H9 (cell line): ENCODE data around the gene DNAJA1. TPM values are rescaled to one million over a fixed set of nuclear protein-coding genes. Genes with fewer than 3 reads are reported as not detected.

Source experiments
- DNase-seq: peaks from one replicate; pipeline ENCODE4 v3.0.0-alpha.2; 2017
- H2AFZ ChIP-seq: one replicate; pipeline ENCODE4 v1.6.1; 2013; ENCODE audit warnings: mild to moderate bottlenecking, low read length, control low read depth, moderate library complexity
- H2AK5ac ChIP-seq: 2 replicates; pipeline ENCODE4 v1.6.1; 2013; ENCODE audit warnings: low read length, control low read depth, mixed read lengths; ENCODE audit not compliant: insufficient read length
- H2BK120ac ChIP-seq: one replicate; pipeline ENCODE4 v1.6.1; 2013; ENCODE audit warnings: low read depth, mild to moderate bottlenecking, low read length, control low read depth, inconsistent platforms; ENCODE audit not compliant: poor library complexity, severe bottlenecking
- H2BK12ac ChIP-seq: 2 replicates; pipeline ENCODE4 v1.6.1; 2013; ENCODE audit warnings: low read length, control low read depth, mixed read lengths, low read depth; ENCODE audit not compliant: insufficient read length
- H2BK15ac ChIP-seq: 2 replicates; pipeline ENCODE4 v1.6.1; 2013; ENCODE audit warnings: low read depth, low read length, control low read depth
- H2BK20ac ChIP-seq: one replicate; pipeline ENCODE4 v1.6.1; 2013; ENCODE audit warnings: low read depth, mild to moderate bottlenecking, low read length, control low read depth, inconsistent platforms; ENCODE audit not compliant: poor library complexity, severe bottlenecking
- H2BK5ac ChIP-seq: 2 replicates; pipeline ENCODE4 v1.6.1; 2013; ENCODE audit warnings: low read length, control low read depth, mixed read lengths; ENCODE audit not compliant: insufficient read length
- H3K14ac ChIP-seq: 2 replicates; pipeline ENCODE4 v1.6.1; 2013; ENCODE audit warnings: low read length, control low read depth; ENCODE audit not compliant: insufficient read depth
- H3K18ac ChIP-seq: 2 replicates; pipeline ENCODE4 v1.6.1; 2013; ENCODE audit warnings: low read depth, mild to moderate bottlenecking, mixed read lengths, low read length, control low read depth; ENCODE audit not compliant: insufficient read length
- H3K23ac ChIP-seq: 2 replicates; pipeline ENCODE4 v1.6.1; 2013; ENCODE audit warnings: low read length, control low read depth, mixed read lengths, low read depth; ENCODE audit not compliant: insufficient read length
- H3K23me2 ChIP-seq: 2 replicates; pipeline ENCODE4 v1.6.1; 2013; ENCODE audit warnings: low read depth, mild to moderate bottlenecking, mixed read lengths, low read length, control low read depth; ENCODE audit not compliant: insufficient read length, poor library complexity, severe bottlenecking
- H3K27ac ChIP-seq: 2 replicates; pipeline ENCODE4 v1.5.1; 2013; ENCODE audit warnings: low read length, control low read depth, mixed read lengths, low read depth; ENCODE audit not compliant: insufficient read length
- H3K27me3 ChIP-seq: 2 replicates; pipeline ENCODE4 v1.6.1; 2013; ENCODE audit warnings: low read length, control low read depth, inconsistent platforms; ENCODE audit not compliant: insufficient read depth
- H3K4ac ChIP-seq: 2 replicates; pipeline ENCODE4 v1.6.1; 2013; ENCODE audit warnings: low read depth, mild to moderate bottlenecking, control low read depth, inconsistent platforms, low read length, moderate library complexity
- H3K4me1 ChIP-seq: 2 replicates; pipeline ENCODE4 v1.6.1; 2013; ENCODE audit warnings: low read length, control low read depth, inconsistent platforms; ENCODE audit not compliant: insufficient read depth
- H3K4me2 ChIP-seq: 2 replicates; pipeline ENCODE4 v1.6.1; 2013; ENCODE audit warnings: low read length, control low read depth, mixed read lengths; ENCODE audit not compliant: insufficient read length, insufficient read depth
- H3K56ac ChIP-seq: 2 replicates; pipeline ENCODE4 v1.6.1; 2013; ENCODE audit warnings: low read depth, mild to moderate bottlenecking, mixed read lengths, low read length, control low read depth; ENCODE audit not compliant: insufficient read length
- H3K79me1 ChIP-seq: 2 replicates; pipeline ENCODE4 v1.6.1; 2013; ENCODE audit warnings: low read depth, mild to moderate bottlenecking, moderate library complexity, low read length, control low read depth, inconsistent platforms; ENCODE audit not compliant: insufficient read depth, poor library complexity, severe bottlenecking
- H3K79me2 ChIP-seq: 2 replicates; pipeline ENCODE4 v1.6.1; 2013; ENCODE audit warnings: low read length, control low read depth, inconsistent platforms; ENCODE audit not compliant: insufficient read depth
- H3K9ac ChIP-seq: 2 replicates; pipeline ENCODE4 v1.6.1; 2013; ENCODE audit warnings: low read length, control low read depth, mixed read lengths; ENCODE audit not compliant: insufficient read length; ENCODE audit errors: extremely low read depth
- H3K9me3 ChIP-seq: one replicate; pipeline ENCODE4 v1.6.1; 2013; ENCODE audit warnings: low read depth, low read length, inconsistent platforms; ENCODE audit not compliant: control insufficient read depth
- H3T11ph ChIP-seq: one replicate; pipeline ENCODE4 v1.6.1; 2013; ENCODE audit warnings: mild to moderate bottlenecking, low read length, control low read depth, inconsistent platforms
- H4K20me1 ChIP-seq: one replicate; pipeline ENCODE4 v1.6.1; 2013; ENCODE audit not compliant: control insufficient read depth, insufficient read length, insufficient read depth
- H4K5ac ChIP-seq: 2 replicates; pipeline ENCODE4 v1.6.1; 2013; ENCODE audit warnings: low read depth, mild to moderate bottlenecking, mixed read lengths, low read length, control low read depth; ENCODE audit not compliant: insufficient read length
- H4K8ac ChIP-seq: replicated peaks from 2 replicates; pipeline ENCODE4 v1.6.1; 2013; ENCODE audit warnings: low read length, control low read depth, mixed read lengths, low read depth; ENCODE audit not compliant: insufficient read length
- H4K91ac ChIP-seq: 2 replicates; pipeline ENCODE4 v1.6.1; 2013; ENCODE audit warnings: low read depth, mild to moderate bottlenecking, moderate library complexity, mixed read lengths, low read length, control low read depth; ENCODE audit not compliant: insufficient read length
- H3K27ac Mint-ChIP-seq, 3 experiments: 2 replicates in 2 of 3; 3 replicates in 1 of 3; pipeline ENCODE4 v1.8.0; 2020 to 2021; ENCODE audit warnings: mixed read lengths in 3 of 3, mild to moderate bottlenecking in 1 of 3, moderate library complexity in 1 of 3
- H3K27me3 Mint-ChIP-seq: 2 replicates; pipeline ENCODE4 v1.8.0; 2021; ENCODE audit warnings: low read depth, mild to moderate bottlenecking, moderate library complexity, mixed read lengths
- H3K36me3 Mint-ChIP-seq, 3 experiments: 2 replicates in 2 of 3; 3 replicates in 1 of 3; pipeline ENCODE4 v1.8.0; 2020 to 2021; ENCODE audit warnings: low read depth in 3 of 3, mixed read lengths in 3 of 3; ENCODE audit not compliant: insufficient read depth in 1 of 3
- H3K4me1 Mint-ChIP-seq, 2 experiments: 2 replicates each; pipeline ENCODE4 v1.8.0; 2020; ENCODE audit warnings: mixed read lengths in 2 of 2
- H3K4me3 Mint-ChIP-seq, 2 experiments: 2 replicates in 1 of 2; 3 replicates in 1 of 2; pipeline ENCODE4 v1.8.0; 2020 to 2021; ENCODE audit warnings: mild to moderate bottlenecking in 2 of 2, mixed read lengths in 2 of 2, moderate library complexity in 1 of 2
- H3K9me3 Mint-ChIP-seq, 2 experiments: 2 replicates in 1 of 2; 3 replicates in 1 of 2; pipeline ENCODE4 v1.8.0; 2020; ENCODE audit warnings: mild to moderate bottlenecking in 2 of 2, mixed read lengths in 2 of 2, moderate library complexity in 1 of 2
- CTCF ChIP-seq: fragments of 200-600 bp; sonication (generic); conservative IDR thresholded peaks from 3 replicates; pipeline ENCODE4 v1.8.0; 2021; ENCODE audit warnings: antibody characterized with exemption, mild to moderate bottlenecking
- WGBS: extraction: QIAGEN DNeasy Blood & Tissue Kit; methylation state at CpG from one replicate; pipeline ENCODE4 v1.1.7; 2013; ENCODE audit warnings: missing lambda C conversion rate, low lambda C conversion rate, mixed read lengths; ENCODE audit not compliant: insufficient read length; ENCODE audit errors: extremely low coverage; 5-methylcytosine and 5-hydroxymethylcytosine counted together
- total RNA-seq: library from RNA; stranded (reverse); gene quantifications from 2 replicates; pipeline ENCODE4 v1.2.1, GENCODE V29; 2021

The DNAJA1 gene
- total RNA-seq, 1 experiment from 2014 or later = 217 TPM

- no peaks in the 10 kb centered on the region for H3K23me2 ChIP-seq
- Mint-ChIP-seq H3K27ac (peak overlapping the region in 2 of 3 experiments; percentile 55 to 67; a peak in 1 of 7 replicates), H3K9me3 (no peaks in the 10 kb centered on the region), H3K4me3 (no peak overlapping the region), H3K4me1 (no peaks in the 10 kb centered on the region), H3K27me3 (no peaks in the 10 kb centered on the region), H3K36me3 (peaks cover 26 to 54% (median 48%) of the 10 kb centered on the region in 3 experiments; a peak in 6 of 7 replicates)
- no peak overlapping the region for H2BK5ac ChIP-seq
- H3K27ac ChIP-seq = no peak overlapping the region
- TF ChIP-seq CTCF = no peak
- peaks cover 2% of the 10 kb centered on the region for H3K79me1 ChIP-seq
- no peak overlapping the region for H2BK12ac ChIP-seq
- no peak overlapping the region for H3T11ph ChIP-seq
- no peak overlapping the region for H2BK15ac ChIP-seq
- no peak overlapping the region for H3K56ac ChIP-seq
- no CpG with 5 or more reads among the region's 8 CpGs for WGBS
- peaks cover 2% of the 10 kb centered on the region; the same call in 1 of the 2 replicates for H3K79me2 ChIP-seq
- no peaks in the 10 kb centered on the region for H4K20me1 ChIP-seq
- no peaks in the 10 kb centered on the region for H3K9me3 ChIP-seq
- H3K23ac ChIP-seq = no peak overlapping the region
- DNase-seq = no peak
- H3K27me3 ChIP-seq = no peaks in the 10 kb centered on the region
- no peak overlapping the region for H3K9ac ChIP-seq
- no peak overlapping the region for H3K18ac ChIP-seq
- H2AFZ ChIP-seq = no peak overlapping the region
- no peaks in the 10 kb centered on the region for H3K4me1 ChIP-seq
- no peak overlapping the region for H3K4ac ChIP-seq
- no peak overlapping the region for H4K8ac ChIP-seq
- H4K5ac ChIP-seq = no peak overlapping the region
- H2AK5ac ChIP-seq = no peak overlapping the region
- H4K91ac ChIP-seq = no peak overlapping the region
- H3K4me2 ChIP-seq = no peak overlapping the region
- no peak overlapping the region for H3K14ac ChIP-seq
- H2BK120ac ChIP-seq = no peak overlapping the region
- no peak overlapping the region for H2BK20ac ChIP-seq
Measured at GRCh38 chr9:32989660-32990059, 35.4 kb upstream of the DNAJA1 start.
